SK-N-SH treated with all-trans-retinoic acid at 6 μM for 48 hours (cell line): ENCODE data around the gene KHDRBS2.

Experiments
- ATAC-seq: fragments of 200-7000 bp; cut with Tn5 transposase; 3 replicates; pipeline ENCODE4 v1.9.1; 2020; ENCODE audit warnings: mild to moderate bottlenecking, moderate library complexity
- ARNTL ChIP-seq: fragments of 450-650 bp; formaldehyde crosslinking; IDR thresholded peaks from 2 replicates; pipeline ENCODE4 v1.5.0; 2020; ENCODE audit warnings: low read depth, mild to moderate bottlenecking, moderate library complexity, borderline replicate concordance
- BACH2 ChIP-seq: fragments of 250-450 bp; sonication (Bioruptor Pico); IDR thresholded peaks from 2 replicates; pipeline ENCODE4 v1.9.0; 2021; ENCODE audit warnings: mild to moderate bottlenecking, borderline replicate concordance
- CSDC2 ChIP-seq: fragments of 250-450 bp; sonication (Bioruptor Pico); IDR thresholded peaks from 2 replicates; pipeline ENCODE4 v1.5.0; 2020; ENCODE audit warnings: mild to moderate bottlenecking, moderate library complexity
- ESRRG ChIP-seq: fragments of 250-450 bp; sonication (Bioruptor Pico); IDR thresholded peaks from 2 replicates; pipeline ENCODE4 v1.6.1; 2021; ENCODE audit warnings: mild to moderate bottlenecking
- GLIS3 ChIP-seq: fragments of 250-450 bp; sonication (Bioruptor Pico); IDR thresholded peaks from 2 replicates; pipeline ENCODE4 v1.5.0; 2020; ENCODE audit warnings: mild to moderate bottlenecking, moderate library complexity
- PPARA ChIP-seq: fragments of 250-450 bp; sonication (Bioruptor Pico); IDR thresholded peaks from 2 replicates; pipeline ENCODE4 v1.5.0; 2020; ENCODE audit warnings: mild to moderate bottlenecking, borderline replicate concordance
- RARB ChIP-seq: fragments of 250-450 bp; sonication (Bioruptor Pico); IDR thresholded peaks from 2 replicates; pipeline ENCODE4 v1.8.0; 2021; ENCODE audit warnings: mild to moderate bottlenecking, moderate library complexity
- SNAI2 ChIP-seq: fragments of 250-450 bp; sonication (Bioruptor Pico); IDR thresholded peaks from 2 replicates; pipeline ENCODE4 v1.5.0; 2020; ENCODE audit warnings: mild to moderate bottlenecking, moderate library complexity
- TCF4 ChIP-seq: fragments of 250-450 bp; sonication (Bioruptor Pico); IDR thresholded peaks from 2 replicates; pipeline ENCODE4 v1.8.0; 2021; ENCODE audit warnings: mild to moderate bottlenecking, moderate library complexity, borderline replicate concordance
- TOX ChIP-seq: fragments of 250-450 bp; sonication (Bioruptor Pico); IDR thresholded peaks from 2 replicates; pipeline ENCODE4 v1.8.0; 2021; ENCODE audit warnings: mild to moderate bottlenecking, moderate library complexity, borderline replicate concordance
- ZC3H10 ChIP-seq: fragments of 250-450 bp; sonication (Bioruptor Pico); IDR thresholded peaks from 2 replicates; pipeline ENCODE4 v1.5.1; 2021; ENCODE audit warnings: mild to moderate bottlenecking, moderate library complexity
- ZFP3 ChIP-seq: fragments of 250-450 bp; sonication (Bioruptor Pico); IDR thresholded peaks from 2 replicates; pipeline ENCODE4 v1.5.0; 2020; ENCODE audit warnings: mild to moderate bottlenecking, moderate library complexity
- ZFP30 ChIP-seq: fragments of 450-650 bp; formaldehyde crosslinking; IDR thresholded peaks from 2 replicates; pipeline ENCODE4 v1.5.0; 2022; ENCODE audit warnings: mild to moderate bottlenecking, moderate library complexity
- ZNF565 ChIP-seq: fragments of 450-650 bp; formaldehyde crosslinking; conservative IDR thresholded peaks from 2 replicates; pipeline ENCODE4 v1.5.0; 2020; ENCODE audit warnings: low read depth, mild to moderate bottlenecking, moderate library complexity
- ZNF70 ChIP-seq: fragments of 450-650 bp; formaldehyde crosslinking; IDR thresholded peaks from 2 replicates; pipeline ENCODE4 v1.5.0; 2020; ENCODE audit warnings: mild to moderate bottlenecking, moderate library complexity
- ZNF8 ChIP-seq: fragments of 450-650 bp; formaldehyde crosslinking; IDR thresholded peaks from 2 replicates; pipeline ENCODE4 v1.5.0; 2020; ENCODE audit warnings: mild to moderate bottlenecking, moderate library complexity
- TF ChIP-seq, protein P1 (sequence below): fragments of 250-450 bp; sonication (Bioruptor Pico); IDR thresholded peaks from 2 replicates; pipeline ENCODE4 v1.5.1; 2020; ENCODE audit warnings: low read depth, mild to moderate bottlenecking, moderate library complexity
- TF ChIP-seq, protein P2 (sequence below): fragments of 250-450 bp; sonication (Bioruptor Pico); IDR thresholded peaks from 2 replicates; pipeline ENCODE4 v1.5.0; 2020; ENCODE audit warnings: mild to moderate bottlenecking, moderate library complexity
- TF ChIP-seq, protein P3 (sequence below): fragments of 250-450 bp; sonication (Bioruptor Pico); IDR thresholded peaks from 2 replicates; pipeline ENCODE4 v1.5.1; 2021; ENCODE audit warnings: mild to moderate bottlenecking, moderate library complexity
- TF ChIP-seq, protein P4 (sequence below): fragments of 250-450 bp; sonication (Bioruptor Pico); IDR thresholded peaks from 2 replicates; pipeline ENCODE4 v1.8.0; 2021; ENCODE audit warnings: low read depth, mild to moderate bottlenecking, moderate library complexity, borderline replicate concordance
- TF ChIP-seq, protein P5 (sequence below): fragments of 250-450 bp; sonication (Bioruptor Pico); IDR thresholded peaks from 2 replicates; pipeline ENCODE4 v1.8.0; 2020; ENCODE audit warnings: mild to moderate bottlenecking, moderate library complexity, borderline replicate concordance

Gene KHDRBS2

DNA sequence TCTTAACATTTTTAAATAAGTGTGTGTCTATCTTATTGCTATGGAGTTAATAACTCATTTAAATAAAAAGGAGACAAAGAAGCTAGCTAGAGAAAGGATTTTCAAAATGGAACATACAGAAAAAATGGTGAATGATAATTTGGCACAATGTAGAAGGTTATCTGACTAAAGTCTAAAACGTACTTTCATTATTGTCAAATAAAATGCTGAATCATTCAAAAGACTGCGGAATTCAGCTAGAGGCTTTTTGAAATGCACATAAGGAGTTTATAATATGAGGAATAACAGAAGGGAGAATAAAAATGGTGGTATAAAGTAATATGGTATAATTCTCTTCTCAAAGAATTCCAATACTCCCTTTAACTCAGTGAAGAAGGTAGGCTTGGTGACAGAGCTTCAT lies 597.9 kb downstream of the KHDRBS2 start:
- TF ChIP-seq CSDC2 (CRISPR knock-in tag) (no peak), BACH2 (CRISPR knock-in tag) (no peak), TOX (CRISPR knock-in tag) (no peak), ZFP3 (CRISPR knock-in tag) (no peak), SNAI2 (no peak), ZFP30 (CRISPR knock-in tag) (no peak), PPARA (CRISPR knock-in tag) (no peak)
- TF ChIP-seq, protein P1, sequence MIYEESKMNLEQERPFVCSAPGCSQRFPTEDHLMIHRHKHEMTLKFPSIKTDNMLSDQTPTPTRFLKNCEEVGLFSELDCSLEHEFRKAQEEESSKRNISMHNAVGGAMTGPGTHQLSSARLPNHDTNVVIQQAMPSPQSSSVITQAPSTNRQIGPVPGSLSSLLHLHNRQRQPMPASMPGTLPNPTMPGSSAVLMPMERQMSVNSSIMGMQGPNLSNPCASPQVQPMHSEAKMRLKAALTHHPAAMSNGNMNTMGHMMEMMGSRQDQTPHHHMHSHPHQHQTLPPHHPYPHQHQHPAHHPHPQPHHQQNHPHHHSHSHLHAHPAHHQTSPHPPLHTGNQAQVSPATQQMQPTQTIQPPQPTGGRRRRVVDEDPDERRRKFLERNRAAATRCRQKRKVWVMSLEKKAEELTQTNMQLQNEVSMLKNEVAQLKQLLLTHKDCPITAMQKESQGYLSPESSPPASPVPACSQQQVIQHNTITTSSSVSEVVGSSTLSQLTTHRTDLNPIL (CRISPR knock-in tag) = no peak
- ATAC-seq = no peak

DNA sequence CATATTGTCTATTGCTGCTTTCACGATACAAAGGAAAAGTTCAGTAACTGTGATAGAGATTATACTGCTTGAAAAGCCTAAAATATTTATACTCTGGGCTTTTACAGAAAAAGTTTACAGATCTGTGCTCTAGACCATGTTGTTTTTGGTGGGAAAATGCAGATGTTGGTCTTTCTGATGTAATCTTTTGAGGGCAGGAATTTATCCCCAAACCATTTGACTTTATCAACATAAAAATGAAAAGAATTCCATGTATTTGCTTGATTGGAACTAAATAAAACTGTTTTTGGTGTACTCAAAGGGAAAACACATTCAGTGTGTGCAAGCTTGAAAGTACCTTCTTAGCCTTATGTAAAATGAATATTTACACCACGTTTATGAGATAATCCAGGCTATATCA lies 603.5 kb downstream of the KHDRBS2 start:
- ATAC-seq = no peak
- TF ChIP-seq, protein P2, sequence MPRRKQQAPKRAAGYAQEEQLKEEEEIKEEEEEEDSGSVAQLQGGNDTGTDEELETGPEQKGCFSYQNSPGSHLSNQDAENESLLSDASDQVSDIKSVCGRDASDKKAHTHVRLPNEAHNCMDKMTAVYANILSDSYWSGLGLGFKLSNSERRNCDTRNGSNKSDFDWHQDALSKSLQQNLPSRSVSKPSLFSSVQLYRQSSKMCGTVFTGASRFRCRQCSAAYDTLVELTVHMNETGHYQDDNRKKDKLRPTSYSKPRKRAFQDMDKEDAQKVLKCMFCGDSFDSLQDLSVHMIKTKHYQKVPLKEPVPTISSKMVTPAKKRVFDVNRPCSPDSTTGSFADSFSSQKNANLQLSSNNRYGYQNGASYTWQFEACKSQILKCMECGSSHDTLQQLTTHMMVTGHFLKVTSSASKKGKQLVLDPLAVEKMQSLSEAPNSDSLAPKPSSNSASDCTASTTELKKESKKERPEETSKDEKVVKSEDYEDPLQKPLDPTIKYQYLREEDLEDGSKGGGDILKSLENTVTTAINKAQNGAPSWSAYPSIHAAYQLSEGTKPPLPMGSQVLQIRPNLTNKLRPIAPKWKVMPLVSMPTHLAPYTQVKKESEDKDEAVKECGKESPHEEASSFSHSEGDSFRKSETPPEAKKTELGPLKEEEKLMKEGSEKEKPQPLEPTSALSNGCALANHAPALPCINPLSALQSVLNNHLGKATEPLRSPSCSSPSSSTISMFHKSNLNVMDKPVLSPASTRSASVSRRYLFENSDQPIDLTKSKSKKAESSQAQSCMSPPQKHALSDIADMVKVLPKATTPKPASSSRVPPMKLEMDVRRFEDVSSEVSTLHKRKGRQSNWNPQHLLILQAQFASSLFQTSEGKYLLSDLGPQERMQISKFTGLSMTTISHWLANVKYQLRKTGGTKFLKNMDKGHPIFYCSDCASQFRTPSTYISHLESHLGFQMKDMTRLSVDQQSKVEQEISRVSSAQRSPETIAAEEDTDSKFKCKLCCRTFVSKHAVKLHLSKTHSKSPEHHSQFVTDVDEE (CRISPR knock-in tag) = no peak
- TF ChIP-seq ARNTL (CRISPR knock-in tag) (no peak), ZFP3 (CRISPR knock-in tag) (no peak), TOX (CRISPR knock-in tag) (no peak), ZFP30 (CRISPR knock-in tag) (no peak), ZNF8 (CRISPR knock-in tag) (no peak), SNAI2 (no peak), ZC3H10 (CRISPR knock-in tag) (no peak), BACH2 (CRISPR knock-in tag) (no peak), RARB (CRISPR knock-in tag) (no peak)
- TF ChIP-seq, protein P1 (CRISPR knock-in tag) = no peak
- TF ChIP-seq, protein P3, sequence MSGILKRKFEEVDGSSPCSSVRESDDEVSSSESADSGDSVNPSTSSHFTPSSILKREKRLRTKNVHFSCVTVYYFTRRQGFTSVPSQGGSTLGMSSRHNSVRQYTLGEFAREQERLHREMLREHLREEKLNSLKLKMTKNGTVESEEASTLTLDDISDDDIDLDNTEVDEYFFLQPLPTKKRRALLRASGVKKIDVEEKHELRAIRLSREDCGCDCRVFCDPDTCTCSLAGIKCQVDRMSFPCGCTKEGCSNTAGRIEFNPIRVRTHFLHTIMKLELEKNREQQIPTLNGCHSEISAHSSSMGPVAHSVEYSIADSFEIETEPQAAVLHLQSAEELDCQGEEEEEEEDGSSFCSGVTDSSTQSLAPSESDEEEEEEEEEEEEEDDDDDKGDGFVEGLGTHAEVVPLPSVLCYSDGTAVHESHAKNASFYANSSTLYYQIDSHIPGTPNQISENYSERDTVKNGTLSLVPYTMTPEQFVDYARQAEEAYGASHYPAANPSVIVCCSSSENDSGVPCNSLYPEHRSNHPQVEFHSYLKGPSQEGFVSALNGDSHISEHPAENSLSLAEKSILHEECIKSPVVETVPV (CRISPR knock-in tag) = no peak
- TF ChIP-seq, protein P4, sequence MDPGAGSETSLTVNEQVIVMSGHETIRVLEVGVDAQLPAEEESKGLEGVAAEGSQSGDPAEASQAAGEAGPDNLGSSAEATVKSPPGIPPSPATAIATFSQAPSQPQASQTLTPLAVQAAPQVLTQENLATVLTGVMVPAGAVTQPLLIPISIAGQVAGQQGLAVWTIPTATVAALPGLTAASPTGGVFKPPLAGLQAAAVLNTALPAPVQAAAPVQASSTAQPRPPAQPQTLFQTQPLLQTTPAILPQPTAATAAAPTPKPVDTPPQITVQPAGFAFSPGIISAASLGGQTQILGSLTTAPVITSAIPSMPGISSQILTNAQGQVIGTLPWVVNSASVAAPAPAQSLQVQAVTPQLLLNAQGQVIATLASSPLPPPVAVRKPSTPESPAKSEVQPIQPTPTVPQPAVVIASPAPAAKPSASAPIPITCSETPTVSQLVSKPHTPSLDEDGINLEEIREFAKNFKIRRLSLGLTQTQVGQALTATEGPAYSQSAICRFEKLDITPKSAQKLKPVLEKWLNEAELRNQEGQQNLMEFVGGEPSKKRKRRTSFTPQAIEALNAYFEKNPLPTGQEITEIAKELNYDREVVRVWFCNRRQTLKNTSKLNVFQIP (CRISPR knock-in tag) = no peak

DNA sequence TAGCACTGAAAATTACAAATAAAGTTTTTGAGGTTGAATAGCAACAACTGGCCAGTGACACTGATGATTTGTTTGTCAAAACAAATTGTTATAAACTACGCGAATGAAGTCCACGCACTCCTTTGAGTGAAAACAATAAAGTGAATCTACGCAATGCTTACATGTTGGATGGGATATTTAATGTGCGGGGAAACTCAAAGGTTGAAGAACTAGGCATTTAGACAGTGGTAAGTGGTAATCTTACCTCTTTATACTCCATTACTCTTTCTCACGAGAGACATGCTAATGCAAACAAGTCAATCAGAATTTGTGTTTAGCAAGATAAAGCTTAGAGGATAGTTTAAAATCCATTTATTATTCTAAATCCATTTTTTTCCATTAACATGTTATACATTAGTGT lies 606.4 kb downstream of the KHDRBS2 start:
- ATAC-seq = no peak
- TF ChIP-seq, protein P1 (CRISPR knock-in tag) = no peak
- TF ChIP-seq TCF4 (CRISPR knock-in tag) (no peak), ZFP30 (CRISPR knock-in tag) (no peak), ARNTL (CRISPR knock-in tag) (no peak), ZC3H10 (CRISPR knock-in tag) (no peak), BACH2 (CRISPR knock-in tag) (no peak), ZFP3 (CRISPR knock-in tag) (no peak), ZNF565 (CRISPR knock-in tag) (no peak), ZNF8 (CRISPR knock-in tag) (no peak), TOX (CRISPR knock-in tag) (no peak), ZNF70 (no peak), ESRRG (CRISPR knock-in tag) (no peak), GLIS3 (CRISPR knock-in tag) (no peak)
- TF ChIP-seq, protein P4 (CRISPR knock-in tag) = no peak
- TF ChIP-seq, protein P3 (CRISPR knock-in tag) = no peak
- TF ChIP-seq, protein P5, sequence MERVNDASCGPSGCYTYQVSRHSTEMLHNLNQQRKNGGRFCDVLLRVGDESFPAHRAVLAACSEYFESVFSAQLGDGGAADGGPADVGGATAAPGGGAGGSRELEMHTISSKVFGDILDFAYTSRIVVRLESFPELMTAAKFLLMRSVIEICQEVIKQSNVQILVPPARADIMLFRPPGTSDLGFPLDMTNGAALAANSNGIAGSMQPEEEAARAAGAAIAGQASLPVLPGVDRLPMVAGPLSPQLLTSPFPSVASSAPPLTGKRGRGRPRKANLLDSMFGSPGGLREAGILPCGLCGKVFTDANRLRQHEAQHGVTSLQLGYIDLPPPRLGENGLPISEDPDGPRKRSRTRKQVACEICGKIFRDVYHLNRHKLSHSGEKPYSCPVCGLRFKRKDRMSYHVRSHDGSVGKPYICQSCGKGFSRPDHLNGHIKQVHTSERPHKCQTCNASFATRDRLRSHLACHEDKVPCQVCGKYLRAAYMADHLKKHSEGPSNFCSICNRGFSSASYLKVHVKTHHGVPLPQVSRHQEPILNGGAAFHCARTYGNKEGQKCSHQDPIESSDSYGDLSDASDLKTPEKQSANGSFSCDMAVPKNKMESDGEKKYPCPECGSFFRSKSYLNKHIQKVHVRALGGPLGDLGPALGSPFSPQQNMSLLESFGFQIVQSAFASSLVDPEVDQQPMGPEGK (CRISPR knock-in tag) = no peak
